Right hindlimb (tissue), 1 donor: ENCODE data around the gene SSB.
"Not testable (repeated sequence)": the region's sequence is repeated elsewhere in the genome, so short reads cannot be mapped to it uniquely, and the experiment has no call there.

Source experiments
- DNase-seq: peaks from one replicate; pipeline ENCODE4 v3.0.0-alpha.2; 2018

SSB gene

GRCh38 chr2:169798718-169799592 lies at the start of gene SSB:
Gene SSB (plus strand): TSS chr2:169798871. CDS start chr2:169800961, 2,090 bp downstream.
- peak; percentile 95 for DNase-seq

GRCh38 chr2:169752752-169753151 lies 45.9 kb upstream of the SSB start:
- no peak for DNase-seq

- no peak for DNase-seq
Observed at GRCh38 chr2:169755083-169755870, 43.4 kb upstream of the SSB start.

GRCh38 chr2:169756342-169756741 lies 42.3 kb upstream of the SSB start:
- DNase-seq: no peak

GRCh38 chr2:169757356-169757755 lies 41.3 kb upstream of the SSB start:
- DNase-seq: no peak

- DNase-seq: no peak
Observed at GRCh38 chr2:169757778-169758177, 40.9 kb upstream of the SSB start.

- no peak for DNase-seq
Observed at GRCh38 chr2:169759987-169760386, 38.7 kb upstream of the SSB start.

GRCh38 chr2:169760798-169761197 lies 37.9 kb upstream of the SSB start:
- DNase-seq: not testable (repeated sequence)

- no peak for DNase-seq
Observed at GRCh38 chr2:169761251-169761969, 37.3 kb upstream of the SSB start.

GRCh38 chr2:169761970-169762292 lies 36.7 kb upstream of the SSB start:
- no peak for DNase-seq

GRCh38 chr2:169765523-169765922 lies 33.1 kb upstream of the SSB start:
- no peak for DNase-seq

GRCh38 chr2:169767243-169767888 lies 31.3 kb upstream of the SSB start:
- DNase-seq: peak; percentile 68

- DNase-seq: peak; percentile 31
Observed at GRCh38 chr2:169768262-169768995, 30.2 kb upstream of the SSB start.

GRCh38 chr2:169771021-169771420 lies 27.6 kb upstream of the SSB start:
- no peak for DNase-seq

- DNase-seq: no peak
Observed at GRCh38 chr2:169771612-169772011, 27.1 kb upstream of the SSB start.

GRCh38 chr2:169772651-169773050 lies 26.0 kb upstream of the SSB start:
- DNase-seq: no peak

GRCh38 chr2:169775354-169775753 lies 23.3 kb upstream of the SSB start:
- no peak for DNase-seq

- DNase-seq: no peak
Observed at GRCh38 chr2:169775765-169776164, 22.9 kb upstream of the SSB start.

- DNase-seq: no peak
Observed at GRCh38 chr2:169776252-169776761, 22.4 kb upstream of the SSB start.

GRCh38 chr2:169778446-169778845 lies 20.2 kb upstream of the SSB start:
- DNase-seq: no peak

GRCh38 chr2:169781249-169782013 lies 17.2 kb upstream of the SSB start:
- no peak for DNase-seq
